ENCODE measurements around the gene EBPL.

GRCh38 chr13:49622174-49622946 is 68.9 kb downstream of the EBPL start:
- TF ChIP-seq CTCF (IDR thresholded peaks at IDR 0.05) = no peak
- no peak for TF ChIP-seq POLR2A (IDR thresholded peaks at IDR 0.05)
- TF ChIP-seq EP300 (IDR thresholded peaks at IDR 0.05) = no peak
